ENCODE results near the gene PAOX.

The PAOX gene

DNA sequence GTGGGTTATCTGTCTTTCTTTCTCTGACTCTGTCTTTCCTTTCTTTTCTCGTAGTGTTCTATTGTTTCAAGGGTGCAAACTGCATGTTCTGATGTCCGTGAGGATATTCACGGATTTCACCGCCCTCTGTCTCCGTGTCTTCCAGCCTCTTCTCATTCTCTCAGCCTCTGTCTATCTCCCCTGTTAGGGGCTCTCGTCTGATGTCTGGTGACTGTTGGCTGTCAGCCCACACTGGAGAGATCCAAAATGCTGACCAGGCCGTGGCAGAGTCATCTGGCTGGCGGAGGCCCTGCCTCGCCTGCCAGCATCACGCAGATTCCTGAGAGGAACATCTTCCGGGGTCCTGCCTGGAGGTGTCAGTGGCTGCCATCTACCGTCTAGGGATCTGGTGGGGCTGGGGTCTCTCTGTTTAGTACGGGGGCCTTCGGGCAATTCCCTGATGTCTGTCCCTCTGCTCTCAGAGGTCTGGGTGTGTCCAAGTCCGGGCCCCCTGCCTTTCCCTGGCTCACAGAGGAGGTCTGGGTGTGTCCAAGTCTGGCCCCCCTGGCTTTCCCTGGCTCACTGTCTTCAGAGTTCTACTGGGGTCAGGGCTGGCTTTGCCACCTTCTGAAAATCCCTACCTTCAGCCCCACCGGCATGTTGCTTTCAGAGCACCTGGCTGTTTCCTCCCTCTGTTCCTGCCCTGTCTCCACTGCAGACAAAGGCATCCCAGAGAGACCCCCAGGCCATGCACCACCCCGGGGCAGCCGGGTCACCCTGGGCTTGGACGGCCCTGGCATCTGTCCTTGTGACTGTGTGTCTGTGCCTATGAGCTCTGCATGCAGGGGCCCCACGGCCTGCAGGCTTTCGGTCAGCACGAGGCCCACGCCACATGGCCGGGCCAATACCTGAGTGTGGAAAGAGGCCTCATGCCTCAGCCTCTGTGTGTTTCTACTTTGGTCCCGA lies 60.7 kb downstream of the PAOX start:
- DNase-seq (ENCODE audit: low read depth in 2 of 2): no peak

GRCh38 chr10:133440633-133441285 lies 61.7 kb downstream of the PAOX start:
- no peak for DNase-seq (ENCODE audit: low read depth in 2 of 2)

All from stimulated activated CD4-positive, alpha-beta T cell treated with anti-CD3 and anti-CD28 coated beads, Interleukin-1b, Interleukin-23, amount 100 ng/mL, for 4 hours (primary cell).